ENCODE data around the gene NELL1.

NELL1 gene

GRCh38 chr11:20790622-20791021 is 121.2 kb downstream of the NELL1 start:
- Histone ChIP-seq H3K27me3 (no peaks in the 10 kb centered on the region), H4K20me1 (no peaks in the 10 kb centered on the region), H3K4me1 (no peaks in the 10 kb centered on the region), H3K27ac (no peak overlapping the region), H3K9me3 (peaks cover 19% of the 10 kb centered on the region), H3K4me3 (no peak overlapping the region), H3K4me2 (no peak overlapping the region), H3K9ac (no peak overlapping the region), H3K36me3 (peaks cover 13% of the 10 kb centered on the region; the same call in 1 of the 2 replicates)
- no peak for TF ChIP-seq Cebpa-rat (IDR thresholded peaks at IDR 0.05)

GRCh38 chr11:20795005-20795404 is 125.6 kb downstream of the NELL1 start:
- no peak overlapping the region for H3K4me2 ChIP-seq
- peaks cover 8% of the 10 kb centered on the region for H3K9me3 ChIP-seq
- H3K4me3 ChIP-seq: no peak overlapping the region
- no peak overlapping the region for H3K9ac ChIP-seq
- no peak overlapping the region for H3K27ac ChIP-seq
- no peak for TF ChIP-seq Cebpa-rat (IDR thresholded peaks at IDR 0.05)
- no peaks in the 10 kb centered on the region for H3K4me1 ChIP-seq
- H3K27me3 ChIP-seq: no peaks in the 10 kb centered on the region
- no peaks in the 10 kb centered on the region for H4K20me1 ChIP-seq
- peaks cover 5% of the 10 kb centered on the region; the same call in 1 of the 2 replicates for H3K36me3 ChIP-seq

GRCh38 chr11:20808328-20808727 is 138.9 kb downstream of the NELL1 start:
- Histone ChIP-seq H3K4me3 (no peak overlapping the region), H3K9ac (no peak overlapping the region), H4K20me1 (no peaks in the 10 kb centered on the region), H3K27me3 (no peaks in the 10 kb centered on the region), H3K27ac (no peak overlapping the region), H3K4me1 (no peaks in the 10 kb centered on the region), H3K4me2 (no peak overlapping the region), H3K36me3 (no peaks in the 10 kb centered on the region), H3K9me3 (peaks cover 3% of the 10 kb centered on the region; the same call in 1 of the 2 replicates)
- no peak for TF ChIP-seq Cebpa-rat (IDR thresholded peaks at IDR 0.05)

GRCh38 chr11:20821046-20821445 is 151.7 kb downstream of the NELL1 start:
- Histone ChIP-seq H3K4me1 (peaks cover 27% of the 10 kb centered on the region), H3K4me3 (no peak overlapping the region), H3K9ac (no peak overlapping the region), H3K27me3 (no peaks in the 10 kb centered on the region), H3K27ac (no peak overlapping the region), H4K20me1 (no peaks in the 10 kb centered on the region), H3K4me2 (no peak overlapping the region), H3K36me3 (no peaks in the 10 kb centered on the region), H3K9me3 (no peaks in the 10 kb centered on the region)
- no peak for TF ChIP-seq Cebpa-rat (IDR thresholded peaks at IDR 0.05)

GRCh38 chr11:20821470-20821869 is 152.1 kb downstream of the NELL1 start:
- Histone ChIP-seq H3K27me3 (no peaks in the 10 kb centered on the region), H3K9ac (no peak overlapping the region), H3K4me2 (no peak overlapping the region), H3K4me3 (no peak overlapping the region), H3K36me3 (no peaks in the 10 kb centered on the region), H3K4me1 (peaks cover 28% of the 10 kb centered on the region), H3K9me3 (no peaks in the 10 kb centered on the region), H3K27ac (no peak overlapping the region), H4K20me1 (no peaks in the 10 kb centered on the region)
- TF ChIP-seq Cebpa-rat (IDR thresholded peaks at IDR 0.05): no peak

GRCh38 chr11:20824773-20825172 is 155.4 kb downstream of the NELL1 start:
- no peaks in the 10 kb centered on the region for H3K36me3 ChIP-seq
- no peaks in the 10 kb centered on the region for H4K20me1 ChIP-seq
- TF ChIP-seq Cebpa-rat (IDR thresholded peaks at IDR 0.05): no peak
- no peak overlapping the region for H3K27ac ChIP-seq
- peaks cover 25% of the 10 kb centered on the region for H3K4me1 ChIP-seq
- H3K9me3 ChIP-seq: no peaks in the 10 kb centered on the region
- H3K9ac ChIP-seq: no peak overlapping the region
- H3K4me3 ChIP-seq: no peak overlapping the region
- no peak overlapping the region for H3K4me2 ChIP-seq
- no peaks in the 10 kb centered on the region for H3K27me3 ChIP-seq

- no peaks in the 10 kb centered on the region for H3K36me3 ChIP-seq
- no peak overlapping the region for H3K4me2 ChIP-seq
- no peak overlapping the region for H3K27ac ChIP-seq
- no peaks in the 10 kb centered on the region for H4K20me1 ChIP-seq
- no peak for TF ChIP-seq Cebpa-rat (IDR thresholded peaks at IDR 0.05)
- H3K9ac ChIP-seq: no peak overlapping the region
- no peaks in the 10 kb centered on the region for H3K9me3 ChIP-seq
- no peaks in the 10 kb centered on the region for H3K4me1 ChIP-seq
- no peaks in the 10 kb centered on the region for H3K27me3 ChIP-seq
- no peak overlapping the region for H3K4me3 ChIP-seq
These were observed 166.2 kb downstream of the NELL1 start for GRCh38 chr11:20835561-20835960.

GRCh38 chr11:20839231-20839630 is 169.8 kb downstream of the NELL1 start:
- H3K4me2 ChIP-seq: no peak overlapping the region
- TF ChIP-seq Cebpa-rat (IDR thresholded peaks at IDR 0.05): no peak
- no peaks in the 10 kb centered on the region for H3K4me1 ChIP-seq
- no peaks in the 10 kb centered on the region for H3K27me3 ChIP-seq
- H3K27ac ChIP-seq: no peak overlapping the region
- no peak overlapping the region for H3K4me3 ChIP-seq
- H3K9ac ChIP-seq: no peak overlapping the region
- H4K20me1 ChIP-seq: no peaks in the 10 kb centered on the region
- H3K36me3 ChIP-seq: no peaks in the 10 kb centered on the region
- no peaks in the 10 kb centered on the region for H3K9me3 ChIP-seq

- no peak overlapping the region for H3K9ac ChIP-seq
- H3K9me3 ChIP-seq: no peaks in the 10 kb centered on the region
- H3K27ac ChIP-seq: no peak overlapping the region
- H3K4me1 ChIP-seq: no peaks in the 10 kb centered on the region
- no peaks in the 10 kb centered on the region for H4K20me1 ChIP-seq
- no peak overlapping the region for H3K4me2 ChIP-seq
- no peaks in the 10 kb centered on the region for H3K36me3 ChIP-seq
- no peaks in the 10 kb centered on the region for H3K27me3 ChIP-seq
- H3K4me3 ChIP-seq: no peak overlapping the region
- TF ChIP-seq Cebpa-rat (IDR thresholded peaks at IDR 0.05): no peak
These were observed 171.0 kb downstream of the NELL1 start for GRCh38 chr11:20840341-20840740.

- Histone ChIP-seq H3K4me1 (no peaks in the 10 kb centered on the region), H3K9me3 (no peaks in the 10 kb centered on the region), H4K20me1 (no peaks in the 10 kb centered on the region), H3K9ac (no peak overlapping the region), H3K36me3 (peaks cover 10% of the 10 kb centered on the region; the same call in 1 of the 2 replicates), H3K4me3 (no peak overlapping the region), H3K4me2 (no peak overlapping the region), H3K27ac (no peak overlapping the region), H3K27me3 (no peaks in the 10 kb centered on the region)
- TF ChIP-seq Cebpa-rat (IDR thresholded peaks at IDR 0.05): no peak
These were observed 174.8 kb downstream of the NELL1 start for GRCh38 chr11:20844216-20844615.

GRCh38 chr11:20844630-20845029 is 175.2 kb downstream of the NELL1 start:
- peaks cover 10% of the 10 kb centered on the region; the same call in 1 of the 2 replicates for H3K36me3 ChIP-seq
- no peak for TF ChIP-seq Cebpa-rat (IDR thresholded peaks at IDR 0.05)
- no peaks in the 10 kb centered on the region for H4K20me1 ChIP-seq
- H3K9ac ChIP-seq: no peak overlapping the region
- H3K4me3 ChIP-seq: no peak overlapping the region
- no peaks in the 10 kb centered on the region for H3K4me1 ChIP-seq
- H3K9me3 ChIP-seq: no peaks in the 10 kb centered on the region
- H3K27ac ChIP-seq: no peak overlapping the region
- no peak overlapping the region for H3K4me2 ChIP-seq
- H3K27me3 ChIP-seq: no peaks in the 10 kb centered on the region
